Caco-2 (cell line): Measurements from ENCODE around the gene LRRC8A. TPM values are rescaled to one million over a fixed set of nuclear protein-coding genes. Genes with fewer than 3 reads are reported as not detected.

Experiments used
- BruUV-seq: library from RNA; stranded (reverse); fragments of 400-500 nt; replicated peaks from 2 replicates; lab custom pipeline; 2021; lab: Mats Ljungman, UMichigan
- CTCF ChIA-PET: fragments of 300-600 bp; sonication (Branson Sonifier 250); formaldehyde crosslinking; loops from one replicate; lab custom pipeline; 2022; ENCODE audit warnings: antibody characterized with exemption; lab: Charles Lee
- POLR2A ChIA-PET: fragments of 300-600 bp; sonication (Branson Sonifier 250); formaldehyde crosslinking; loops from one replicate; lab custom pipeline; 2022; ENCODE audit warnings: antibody characterized with exemption; lab: Charles Lee
- DNase-seq, 2 experiments: peaks; one replicate each; pipeline versions ENCODE4 v3.0.0 to v3.0.0-alpha.2; 2020 to 2022
- H3K27me3 ChIP-seq: replicated peaks from 2 replicates; pipeline ENCODE4 v1.6.0; 2011; ENCODE audit warnings: low read length; ENCODE audit not compliant: control insufficient read depth, insufficient read depth
- H3K36me3 ChIP-seq: 2 replicates; pipeline ENCODE4 v1.5.1; 2011; ENCODE audit warnings: low read length; ENCODE audit not compliant: control insufficient read depth, insufficient read depth
- H3K4me1 ChIP-seq: fragments of 250-450 bp; sonication (Bioruptor Pico); 2 replicates; pipeline ENCODE4 v1.5.1; 2020; ENCODE audit warnings: mild to moderate bottlenecking
- H3K4me3 ChIP-seq: 2 replicates; pipeline ENCODE4 v1.5.1; 2011; ENCODE audit warnings: low read depth, mild to moderate bottlenecking, control low read depth, low read length
- H3K9me3 ChIP-seq: fragments of 250-450 bp; sonication (Bioruptor Pico); 2 replicates; pipeline ENCODE4 v1.5.1; 2020; ENCODE audit warnings: mild to moderate bottlenecking, moderate library complexity
- H3K27ac Mint-ChIP-seq: one replicate; pipeline ENCODE4 v1.8.0; 2022; ENCODE audit warnings: mixed read lengths; ENCODE audit not compliant: unreplicated experiment
- H3K27me3 Mint-ChIP-seq: one replicate; pipeline ENCODE4 v1.8.0; 2022; ENCODE audit warnings: mixed read lengths; ENCODE audit not compliant: insufficient read depth, unreplicated experiment
- H3K36me3 Mint-ChIP-seq: one replicate; pipeline ENCODE4 v1.8.0; 2022; ENCODE audit warnings: mild to moderate bottlenecking, mixed read lengths; ENCODE audit not compliant: insufficient read depth, unreplicated experiment
- H3K4me1 Mint-ChIP-seq: one replicate; pipeline ENCODE4 v1.8.0; 2022; ENCODE audit warnings: low read depth, mixed read lengths; ENCODE audit not compliant: unreplicated experiment
- H3K4me3 Mint-ChIP-seq: one replicate; pipeline ENCODE4 v1.8.0; 2022; ENCODE audit warnings: mild to moderate bottlenecking, moderate library complexity, mixed read lengths; ENCODE audit not compliant: unreplicated experiment
- H3K9me3 Mint-ChIP-seq: one replicate; pipeline ENCODE4 v1.8.0; 2022; ENCODE audit warnings: mixed read lengths; ENCODE audit not compliant: unreplicated experiment
- CTCF ChIP-seq, 2 experiments: fragments of 200-600 bp in 1 of 2; IDR thresholded peaks; 1 replicate in 1 of 2; 2 replicates in 1 of 2; pipeline versions ENCODE4 v1.5.1 to v1.8.0; 2011 to 2022; ENCODE audit warnings: antibody characterized with exemption in 1 of 2, control low read depth in 1 of 2, inconsistent platforms in 1 of 2, low read depth in 1 of 2, low read length in 1 of 2, mild to moderate bottlenecking in 1 of 2, moderate library complexity in 1 of 2; ENCODE audit not compliant: insufficient read depth in 1 of 2, severe bottlenecking in 1 of 2, unreplicated experiment in 1 of 2
- intact Hi-C: fragments of 100-400 bp; cut with micrococcal nuclease; formaldehyde crosslinking; loops from one replicate; pipeline ENCODE4 v1.10.0; 2022; ENCODE audit not compliant: unreplicated experiment
- total RNA-seq: library from RNA; stranded (reverse); gene quantifications from 2 replicates; pipeline ENCODE4 v1.2.3, GENCODE V29; 2022

The LRRC8A gene
- total RNA-seq, 1 experiment from 2014 or later, result 21.9 TPM

- no peaks in the 10 kb centered on the region for H3K36me3 ChIP-seq
- H3K27me3 ChIP-seq, result no peaks in the 10 kb centered on the region
- peaks cover 21% of the 10 kb centered on the region for H3K36me3 Mint-ChIP-seq
- no peak overlapping the region for H3K27ac Mint-ChIP-seq
- BruUV-seq, result no TSS peak
- no peak for DNase-seq
- CTCF ChIA-PET, result no interaction called here
- H3K9me3 Mint-ChIP-seq, result no peaks in the 10 kb centered on the region
- H3K4me1 Mint-ChIP-seq, result no peaks in the 10 kb centered on the region
- no peaks in the 10 kb centered on the region for H3K4me1 ChIP-seq
- H3K27me3 Mint-ChIP-seq, result no peaks in the 10 kb centered on the region
- no peak for TF ChIP-seq CTCF (IDR thresholded peaks at IDR 0.05; ENCODE audit: insufficient read depth in 1 of 2, low read depth in 1 of 2, low read length in 1 of 2, severe bottlenecking in 1 of 2, unreplicated experiment in 1 of 2)
- POLR2A ChIA-PET, result interaction anchor here (0.5 kb wide), 1 partner anchor 70 kb away, joined by 3 read pairs; the partner anchor contains the start of gene SPOUT1
- H3K9me3 ChIP-seq, result no peaks in the 10 kb centered on the region
- intact Hi-C loops, result no loop called here
- H3K4me3 Mint-ChIP-seq, result no peak overlapping the region
- H3K4me3 ChIP-seq, result no peak overlapping the region
Measured at GRCh38 chr9:128899566-128900322, 17.8 kb downstream of the LRRC8A start.

- no peaks in the 10 kb centered on the region for H3K36me3 ChIP-seq
- H3K27me3 ChIP-seq, result no peaks in the 10 kb centered on the region
- no peaks in the 10 kb centered on the region for H3K9me3 Mint-ChIP-seq
- H3K27ac Mint-ChIP-seq, result no peak overlapping the region
- no peak overlapping the region for H3K4me3 ChIP-seq
- H3K36me3 Mint-ChIP-seq, result peaks cover 6% of the 10 kb centered on the region
- no peak overlapping the region for H3K4me3 Mint-ChIP-seq
- intact Hi-C loops, result no loop called here
- H3K4me1 ChIP-seq, result no peaks in the 10 kb centered on the region
- H3K27me3 Mint-ChIP-seq, result no peaks in the 10 kb centered on the region
- no TSS peak for BruUV-seq
- ChIA-PET CTCF (no interaction called here), POLR2A (interaction anchor here (0.6 kb wide), 1 partner anchor 33 kb away, joined by 8 read pairs; no protein-coding TSS in a partner anchor)
- no peaks in the 10 kb centered on the region for H3K4me1 Mint-ChIP-seq
- no peak for DNase-seq
- no peak for TF ChIP-seq CTCF (IDR thresholded peaks at IDR 0.05; ENCODE audit: insufficient read depth in 1 of 2, low read depth in 1 of 2, low read length in 1 of 2, severe bottlenecking in 1 of 2, unreplicated experiment in 1 of 2)
- H3K9me3 ChIP-seq, result no peaks in the 10 kb centered on the region
Measured at GRCh38 chr9:128901379-128901778, 19.4 kb downstream of the LRRC8A start.

DNA sequence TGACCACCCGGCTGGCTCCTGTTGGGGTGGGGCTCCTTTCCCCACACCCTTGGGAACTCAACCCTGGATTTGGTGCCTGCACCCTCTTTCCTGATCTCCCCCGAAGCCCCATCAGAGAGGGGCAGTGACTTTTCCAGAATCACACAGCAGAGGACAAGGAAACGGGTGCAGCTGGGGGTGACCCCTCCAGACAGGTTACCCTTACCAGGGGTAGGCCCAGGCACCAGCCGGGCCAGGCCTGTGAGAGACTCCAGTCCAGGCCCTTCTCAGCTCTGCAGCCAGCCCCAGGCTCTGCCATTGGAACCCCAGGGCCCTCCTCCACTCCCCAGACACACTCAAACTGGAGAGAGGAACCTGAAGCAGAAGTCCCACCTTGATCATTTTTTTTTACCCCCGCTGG lies 19.9 kb downstream of the LRRC8A start:
- no peak for TF ChIP-seq CTCF (IDR thresholded peaks at IDR 0.05; ENCODE audit: insufficient read depth in 1 of 2, low read depth in 1 of 2, low read length in 1 of 2, severe bottlenecking in 1 of 2, unreplicated experiment in 1 of 2)
- POLR2A ChIA-PET, result no interaction called here
- Histone ChIP-seq H3K4me3 (no peak overlapping the region), H3K27me3 (no peaks in the 10 kb centered on the region), H3K4me1 (no peaks in the 10 kb centered on the region), H3K9me3 (no peaks in the 10 kb centered on the region), H3K36me3 (no peaks in the 10 kb centered on the region)
- no TSS peak for BruUV-seq
- no peaks in the 10 kb centered on the region for H3K4me1 Mint-ChIP-seq
- peaks cover 6% of the 10 kb centered on the region for H3K36me3 Mint-ChIP-seq
- H3K27me3 Mint-ChIP-seq, result no peaks in the 10 kb centered on the region
- H3K9me3 Mint-ChIP-seq, result no peaks in the 10 kb centered on the region
- no peak overlapping the region for H3K4me3 Mint-ChIP-seq
- no peak overlapping the region for H3K27ac Mint-ChIP-seq
- intact Hi-C loops, result no loop called here
- no peak for DNase-seq
- CTCF ChIA-PET, result no interaction called here
